Fibroblast of lung (primary cell): Measurements from ENCODE around the gene MAJIN. TPM values are rescaled to one million over a fixed set of nuclear protein-coding genes. Genes with fewer than 3 reads are reported as not detected.
A peak's percentile ranks its signal among the peaks of the same experiment; 100 is the strongest.

ENCODE experiments used
- DNase-seq, 2 donors: peaks; one replicate each; pipeline versions ENCODE4 v3.0.0 to v3.0.0-alpha.2; 2010; ENCODE audit warnings: low read depth in 2 of 2
- H2AFZ ChIP-seq: 2 replicates; pipeline ENCODE4 v1.5.1; 2012; ENCODE audit warnings: low read length, control low read depth, inconsistent platforms
- H3K27ac ChIP-seq: 2 replicates; pipeline ENCODE4 v1.5.1; 2011; ENCODE audit warnings: low read length, control low read depth; ENCODE audit not compliant: insufficient read depth
- H3K27me3 ChIP-seq: 2 replicates; pipeline ENCODE4 v1.5.1; 2011; ENCODE audit warnings: mild to moderate bottlenecking, low read length; ENCODE audit not compliant: control insufficient read depth, insufficient read depth
- H3K36me3 ChIP-seq: 2 replicates; pipeline ENCODE4 v1.5.1; 2011; ENCODE audit warnings: low read length; ENCODE audit not compliant: control insufficient read depth, insufficient read depth
- H3K4me1 ChIP-seq: 2 replicates; pipeline ENCODE4 v1.5.1; 2011; ENCODE audit warnings: low read length; ENCODE audit not compliant: control insufficient read depth, insufficient read depth; ENCODE audit errors: extremely low read depth
- H3K4me2 ChIP-seq: 2 replicates; pipeline ENCODE4 v1.5.1; 2011; ENCODE audit warnings: low read length, control low read depth; ENCODE audit not compliant: insufficient read depth; ENCODE audit errors: extremely low read depth
- H3K4me3 ChIP-seq, 4 experiments: fragments of 200-600 bp in 1 of 4; sonication (generic) in 1 of 4; replicated peaks in 1 of 4; 2 replicates each; pipeline ENCODE4 v1.5.1; 2011 to 2016; ENCODE audit warnings: low read length in 4 of 4, low read depth in 3 of 4, mild to moderate bottlenecking in 3 of 4, control low read depth in 2 of 4, inconsistent platforms in 1 of 4, mixed read lengths in 1 of 4; ENCODE audit not compliant: insufficient read depth in 1 of 4; ENCODE audit errors: control extremely low read depth in 1 of 4
- H3K79me2 ChIP-seq: 2 replicates; pipeline ENCODE4 v1.5.1; 2012; ENCODE audit warnings: mild to moderate bottlenecking, low read length, inconsistent platforms; ENCODE audit not compliant: control insufficient read depth, insufficient read depth
- H3K9ac ChIP-seq: 2 replicates; pipeline ENCODE4 v1.5.1; 2011; ENCODE audit warnings: mild to moderate bottlenecking, low read length, control low read depth; ENCODE audit not compliant: insufficient read depth
- H3K9me3 ChIP-seq: 2 replicates; pipeline ENCODE4 v1.5.1; 2012; ENCODE audit warnings: low read depth, low read length; ENCODE audit not compliant: control insufficient read depth, insufficient read depth
- H4K20me1 ChIP-seq: 2 replicates; pipeline ENCODE4 v1.5.1; 2011; ENCODE audit warnings: low read length; ENCODE audit not compliant: control insufficient read depth, insufficient read depth; ENCODE audit errors: extremely low read depth
- EZH2 ChIP-seq: IDR thresholded peaks from 2 replicates; pipeline ENCODE4 v1.5.1; 2012; ENCODE audit warnings: low read length, control low read depth, mild to moderate bottlenecking; ENCODE audit errors: missing control alignments
- polyA plus RNA-seq, 2 donors: library from polyadenylated mRNA; depleted of rRNA in 1 of 2; stranded (reverse) in 1 of 2; unstranded in 1 of 2; fragments of >200 nt; gene quantifications; 2 replicates each; pipeline ENCODE4 v1.2.1, GENCODE V29; 2011 to 2012; ENCODE audit warnings: missing spikeins in 1 of 2
- total RNA-seq: library from RNA; depleted of rRNA; stranded (reverse); fragments of >200 nt; gene quantifications from 2 replicates; pipeline ENCODE4 v1.2.1, GENCODE V29; 2014
- TF ChIP-seq, protein P1 (sequence below), 2 donors: IDR thresholded peaks in 1 of 2; conservative IDR thresholded peaks in 1 of 2; 1 replicate in 1 of 2; 2 replicates in 1 of 2; pipeline ENCODE4 v1.5.1; 2011 to 2012; ENCODE audit warnings: low read length in 2 of 2, control low read depth in 1 of 2, inconsistent platforms in 1 of 2, low read depth in 1 of 2, mild to moderate bottlenecking in 1 of 2

Gene MAJIN
- total and polyA plus RNA-seq, 2 donors (not counting 1 experiment from before 2014, with no cell fraction given) = not detected

DNA sequence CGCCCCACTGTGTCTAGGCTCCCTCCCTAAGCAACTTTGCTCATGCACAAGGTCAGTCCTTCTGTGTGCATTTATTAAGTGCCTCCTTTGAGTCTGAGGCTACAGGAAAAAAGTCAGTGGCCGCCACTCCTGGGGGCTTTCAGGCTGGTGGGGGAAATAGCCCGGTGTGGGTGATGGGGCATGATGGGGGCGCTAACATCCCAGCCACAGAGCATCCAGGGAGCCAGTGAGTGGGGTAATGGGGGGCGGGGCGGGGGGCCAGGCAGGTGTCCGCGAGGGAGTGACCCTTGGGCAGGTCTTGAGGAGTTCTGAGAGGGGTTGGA lies 83.5 kb downstream of the MAJIN start:
- peak overlapping the region; percentile 92 for H2AFZ ChIP-seq
- H3K4me3 ChIP-seq = no peak overlapping the region
- no peak for TF ChIP-seq EZH2
- TF ChIP-seq, protein P1, sequence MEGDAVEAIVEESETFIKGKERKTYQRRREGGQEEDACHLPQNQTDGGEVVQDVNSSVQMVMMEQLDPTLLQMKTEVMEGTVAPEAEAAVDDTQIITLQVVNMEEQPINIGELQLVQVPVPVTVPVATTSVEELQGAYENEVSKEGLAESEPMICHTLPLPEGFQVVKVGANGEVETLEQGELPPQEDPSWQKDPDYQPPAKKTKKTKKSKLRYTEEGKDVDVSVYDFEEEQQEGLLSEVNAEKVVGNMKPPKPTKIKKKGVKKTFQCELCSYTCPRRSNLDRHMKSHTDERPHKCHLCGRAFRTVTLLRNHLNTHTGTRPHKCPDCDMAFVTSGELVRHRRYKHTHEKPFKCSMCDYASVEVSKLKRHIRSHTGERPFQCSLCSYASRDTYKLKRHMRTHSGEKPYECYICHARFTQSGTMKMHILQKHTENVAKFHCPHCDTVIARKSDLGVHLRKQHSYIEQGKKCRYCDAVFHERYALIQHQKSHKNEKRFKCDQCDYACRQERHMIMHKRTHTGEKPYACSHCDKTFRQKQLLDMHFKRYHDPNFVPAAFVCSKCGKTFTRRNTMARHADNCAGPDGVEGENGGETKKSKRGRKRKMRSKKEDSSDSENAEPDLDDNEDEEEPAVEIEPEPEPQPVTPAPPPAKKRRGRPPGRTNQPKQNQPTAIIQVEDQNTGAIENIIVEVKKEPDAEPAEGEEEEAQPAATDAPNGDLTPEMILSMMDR (conservative IDR thresholded peaks at IDR 0.05 in 1 of 2, IDR thresholded peaks at IDR 0.05 in 1 of 2; ENCODE audit: low read depth in 1 of 2, low read length in 2 of 2) = no peak
- no peaks in the 10 kb centered on the region for H3K36me3 ChIP-seq
- no peak overlapping the region for H3K9ac ChIP-seq
- H3K9me3 ChIP-seq = no peaks in the 10 kb centered on the region
- H3K27me3 ChIP-seq = no peaks in the 10 kb centered on the region
- no peaks in the 10 kb centered on the region for H3K79me2 ChIP-seq
- DNase-seq = no peak
- peaks cover 3% of the 10 kb centered on the region for H3K4me1 ChIP-seq
- no peaks in the 10 kb centered on the region for H4K20me1 ChIP-seq
- H3K27ac ChIP-seq = no peak overlapping the region
- peak overlapping the region; percentile 69 for H3K4me2 ChIP-seq

Other genes with a start within 250 kb of the MAJIN start
- gene NRXN2, start 248.9 kb downstream of the MAJIN start, total RNA-seq = under 0.01 and 0.26 TPM in 2 replicates
- 0.75 TPM in 1 of 2 replicates, not detected in the other for gene NRXN2, start 248.9 kb downstream of the MAJIN start, polyA plus RNA-seq
- 0.26 and 1.2 TPM in 2 replicates for gene RASGRP2, start 228.0 kb downstream of the MAJIN start, total RNA-seq
- 0.71 and 5.2 TPM in 2 replicates for gene RASGRP2, start 228.0 kb downstream of the MAJIN start, polyA plus RNA-seq
- 0.26 and 0.50 TPM in 2 replicates for gene PYGM, start 212.1 kb downstream of the MAJIN start, total RNA-seq
- 0.18 and 1.9 TPM in 2 replicates for gene PYGM, start 212.1 kb downstream of the MAJIN start, polyA plus RNA-seq
- 62.7 and 78.9 TPM in 2 replicates for gene SF1, start 193.6 kb downstream of the MAJIN start, total RNA-seq
- gene SF1, start 193.6 kb downstream of the MAJIN start, polyA plus RNA-seq = 105 and 133 TPM in 2 replicates
- gene MAP4K2, start 168.9 kb downstream of the MAJIN start, total RNA-seq = 4.9 and 9.2 TPM in 2 replicates
- 6.4 and 9.2 TPM in 2 replicates for gene MAP4K2, start 168.9 kb downstream of the MAJIN start, polyA plus RNA-seq
- 12.1 and 13.7 TPM in 2 replicates for gene MEN1, start 161.6 kb downstream of the MAJIN start, total RNA-seq
- 8.9 and 14.2 TPM in 2 replicates for gene MEN1, start 161.6 kb downstream of the MAJIN start, polyA plus RNA-seq
- gene CDC42BPG, start 127.5 kb downstream of the MAJIN start, total RNA-seq = 0.33 and 0.77 TPM in 2 replicates
- 0.02 and 0.03 TPM in 2 replicates for gene CDC42BPG, start 127.5 kb downstream of the MAJIN start, polyA plus RNA-seq
- gene EHD1, start 93.5 kb downstream of the MAJIN start, total RNA-seq = 40.8 and 71.3 TPM in 2 replicates
- gene EHD1, start 93.5 kb downstream of the MAJIN start, polyA plus RNA-seq = 240 and 248 TPM in 2 replicates
- 7.4 and 9.9 TPM in 2 replicates for gene ATG2A, start 54.9 kb downstream of the MAJIN start, total RNA-seq
- 3.1 and 5.1 TPM in 2 replicates for gene ATG2A, start 54.9 kb downstream of the MAJIN start, polyA plus RNA-seq
- 6.2 and 12.1 TPM in 2 replicates for gene PPP2R5B, start 47.4 kb downstream of the MAJIN start, total RNA-seq
- 10.9 and 12.4 TPM in 2 replicates for gene PPP2R5B, start 47.4 kb downstream of the MAJIN start, polyA plus RNA-seq
- not detected in 2 replicates for gene GPHA2, start 36.2 kb downstream of the MAJIN start, total RNA-seq
- gene GPHA2, start 36.2 kb downstream of the MAJIN start, polyA plus RNA-seq = not detected in 2 replicates
- gene BATF2, start 24.9 kb upstream of the MAJIN start, total RNA-seq = 2.1 TPM in 2 replicates
- 1.0 and 1.5 TPM in 2 replicates for gene BATF2, start 24.9 kb upstream of the MAJIN start, polyA plus RNA-seq
- 99.9 and 138 TPM in 2 replicates for gene ARL2, start 42.1 kb upstream of the MAJIN start, total RNA-seq
- gene ARL2, start 42.1 kb upstream of the MAJIN start, polyA plus RNA-seq = 99.2 and 173 TPM in 2 replicates
- gene SNX15, start 55.3 kb upstream of the MAJIN start, total RNA-seq = 11.3 and 14.4 TPM in 2 replicates
- 10.2 and 15.2 TPM in 2 replicates for gene SNX15, start 55.3 kb upstream of the MAJIN start, polyA plus RNA-seq
- gene SAC3D1, start 69.1 kb upstream of the MAJIN start, total RNA-seq = 8.6 and 10.0 TPM in 2 replicates
- 3.1 and 7.1 TPM in 2 replicates for gene SAC3D1, start 69.1 kb upstream of the MAJIN start, polyA plus RNA-seq
- 26.2 and 35.5 TPM in 2 replicates for gene NAALADL1, start 86.4 kb upstream of the MAJIN start, total RNA-seq
- gene NAALADL1, start 86.4 kb upstream of the MAJIN start, polyA plus RNA-seq = 14.8 and 14.9 TPM in 2 replicates
- gene CDCA5, start 111.9 kb upstream of the MAJIN start, total RNA-seq = 0.26 and 3.0 TPM in 2 replicates
- gene CDCA5, start 111.9 kb upstream of the MAJIN start, polyA plus RNA-seq = 4.6 and 18.1 TPM in 2 replicates
- 31.1 and 36.0 TPM in 2 replicates for gene ZFPL1, start 112.1 kb upstream of the MAJIN start, total RNA-seq
- gene ZFPL1, start 112.1 kb upstream of the MAJIN start, polyA plus RNA-seq = 30.8 and 37.6 TPM in 2 replicates
- gene VPS51, start 124.1 kb upstream of the MAJIN start, total RNA-seq = 144 and 171 TPM in 2 replicates
- 22.0 and 27.0 TPM in 2 replicates for gene VPS51, start 124.1 kb upstream of the MAJIN start, polyA plus RNA-seq
- gene TM7SF2, start 139.8 kb upstream of the MAJIN start, total RNA-seq = 30.0 and 89.5 TPM in 2 replicates
- 11.7 and 16.9 TPM in 2 replicates for gene TM7SF2, start 139.8 kb upstream of the MAJIN start, polyA plus RNA-seq
- 12.8 and 13.2 TPM in 2 replicates for gene ZNHIT2, start 145.6 kb upstream of the MAJIN start, total RNA-seq
- gene ZNHIT2, start 145.6 kb upstream of the MAJIN start, polyA plus RNA-seq = 1.4 and 1.7 TPM in 2 replicates
- 336 and 338 TPM in 2 replicates for gene FAU, start 150.0 kb upstream of the MAJIN start, total RNA-seq
- 256 and 290 TPM in 2 replicates for gene FAU, start 150.0 kb upstream of the MAJIN start, polyA plus RNA-seq
- 46.2 and 70.8 TPM in 2 replicates for gene MRPL49, start 150.2 kb upstream of the MAJIN start, total RNA-seq
- gene MRPL49, start 150.2 kb upstream of the MAJIN start, polyA plus RNA-seq = 55.5 and 60.8 TPM in 2 replicates
- 13.6 and 15.5 TPM in 2 replicates for gene SYVN1, start 162.4 kb upstream of the MAJIN start, total RNA-seq
- 25.2 and 30.4 TPM in 2 replicates for gene SYVN1, start 162.4 kb upstream of the MAJIN start, polyA plus RNA-seq
- not detected in 2 replicates for gene SPDYC, start 198.1 kb upstream of the MAJIN start, total RNA-seq
- not detected in 2 replicates for gene SPDYC, start 198.1 kb upstream of the MAJIN start, polyA plus RNA-seq
- gene CAPN1, start 209.8 kb upstream of the MAJIN start, total RNA-seq = 58.0 and 94.5 TPM in 2 replicates
- 70.3 and 111 TPM in 2 replicates for gene CAPN1, start 209.8 kb upstream of the MAJIN start, polyA plus RNA-seq